ENCODE data around the gene PLAC8L1.
"Not testable (repeated sequence)": the region's sequence is repeated elsewhere in the genome, so short reads cannot be mapped to it uniquely, and the experiment has no call there.

PLAC8L1 gene, protein sequence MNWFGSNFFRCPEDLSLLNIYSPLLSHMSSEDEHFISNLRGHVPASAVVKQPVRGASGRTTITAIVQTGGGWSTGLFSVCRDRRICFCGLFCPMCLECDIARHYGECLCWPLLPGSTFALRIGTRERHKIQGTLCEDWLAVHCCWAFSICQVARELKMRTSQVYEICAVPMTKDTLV

GRCh38 chr5:146105477-146105876 lies at the start of gene PLAC8L1:
Gene PLAC8L1 (minus strand): TSS chr5:146105577. CDS start chr5:146104311, 1,266 bp downstream.
- no peaks in the 10 kb centered on the region for H3K79me2 ChIP-seq (ENCODE audit: control insufficient read depth, insufficient read depth, low read length, unreplicated experiment)
- no peaks in the 10 kb centered on the region for H3K27me3 ChIP-seq (ENCODE audit: insufficient read depth, low read length)
- no peaks in the 10 kb centered on the region for H3K4me1 ChIP-seq (ENCODE audit: control insufficient read depth, insufficient read depth, low read length, unreplicated experiment)
- no peak within 1 kb of the TSS for H2AFZ ChIP-seq (ENCODE audit: low read length, unreplicated experiment)
- H3K27ac ChIP-seq (ENCODE audit: low read depth, low read length), result no peak within 1 kb of the TSS
- H3K36me3 ChIP-seq (ENCODE audit: insufficient read depth, low read length), result no peaks in the 10 kb centered on the region
- H3K4me3 ChIP-seq (ENCODE audit: low read depth, low read length), result no peak within 1 kb of the TSS

DNA sequence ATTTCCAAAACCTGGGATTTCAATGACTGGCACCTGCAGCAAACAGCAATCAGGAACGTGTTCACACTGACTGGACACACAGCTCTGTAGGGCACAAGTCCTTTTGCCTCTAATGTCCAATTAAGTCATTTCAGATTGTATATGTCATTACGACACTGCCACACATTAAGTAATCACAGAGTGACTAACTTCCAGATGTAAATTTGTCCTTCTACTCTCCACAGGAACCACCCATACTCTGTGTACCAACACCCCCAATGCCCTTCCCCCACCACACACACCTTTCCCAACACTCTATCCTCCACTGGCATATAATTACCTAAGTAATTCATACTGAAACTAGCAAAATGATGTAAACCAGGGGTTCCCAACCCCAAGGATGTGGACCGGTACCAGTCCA lies 46.6 kb upstream of the PLAC8L1 start:
- H3K27ac ChIP-seq (ENCODE audit: low read depth, low read length), result no peak overlapping the region
- H3K27me3 ChIP-seq (ENCODE audit: insufficient read depth, low read length), result no peaks in the 10 kb centered on the region
- peaks cover 44% of the 10 kb centered on the region for H3K36me3 ChIP-seq (ENCODE audit: insufficient read depth, low read length)
- no peak overlapping the region for H2AFZ ChIP-seq (ENCODE audit: low read length, unreplicated experiment)
- H3K4me1 ChIP-seq (ENCODE audit: control insufficient read depth, insufficient read depth, low read length, unreplicated experiment), result no peaks in the 10 kb centered on the region
- no peak overlapping the region for H3K4me3 ChIP-seq (ENCODE audit: low read depth, low read length)
- H3K79me2 ChIP-seq (ENCODE audit: control insufficient read depth, insufficient read depth, low read length, unreplicated experiment), result no peaks in the 10 kb centered on the region

- H3K4me1 ChIP-seq (ENCODE audit: control insufficient read depth, insufficient read depth, low read length, unreplicated experiment), result peaks cover 17% of the 10 kb centered on the region
- no peak overlapping the region for H2AFZ ChIP-seq (ENCODE audit: low read length, unreplicated experiment)
- H3K4me3 ChIP-seq (ENCODE audit: low read depth, low read length), result no peak overlapping the region
- no peaks in the 10 kb centered on the region for H3K27me3 ChIP-seq (ENCODE audit: insufficient read depth, low read length)
- H3K79me2 ChIP-seq (ENCODE audit: control insufficient read depth, insufficient read depth, low read length, unreplicated experiment), result no peaks in the 10 kb centered on the region
- peak overlapping the region; percentile 37 for H3K27ac ChIP-seq (ENCODE audit: low read depth, low read length)
- peaks cover 45% of the 10 kb centered on the region for H3K36me3 ChIP-seq (ENCODE audit: insufficient read depth, low read length)
These were observed 32.6 kb upstream of the PLAC8L1 start for GRCh38 chr5:146137967-146138403.

DNA sequence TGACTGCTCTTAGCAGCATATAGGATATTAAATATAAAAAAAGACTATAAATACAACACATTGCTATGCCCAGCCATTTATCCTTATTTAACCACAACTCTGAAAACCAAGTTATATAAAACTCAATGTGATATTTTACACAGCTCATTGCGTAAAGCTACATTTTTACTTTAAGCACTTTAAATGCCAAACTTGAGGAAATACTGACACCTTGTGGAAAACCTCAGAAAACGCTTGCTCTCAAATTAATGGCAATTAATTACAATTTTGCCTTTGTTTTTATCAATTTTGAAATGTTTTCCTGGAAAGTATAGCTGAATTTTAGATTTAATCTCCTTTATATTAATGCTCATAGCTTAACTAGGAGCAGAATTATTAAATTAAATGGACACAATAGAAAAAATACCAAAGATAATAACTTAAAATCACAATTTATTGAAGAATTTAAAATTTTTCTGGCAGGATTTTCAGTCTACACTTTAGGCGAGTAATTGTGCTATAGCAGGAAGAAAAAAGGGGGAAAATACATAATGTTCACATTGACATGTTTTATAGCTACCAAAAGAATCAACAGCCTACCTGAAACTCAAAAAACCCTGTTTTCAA lies 25.2 kb upstream of the PLAC8L1 start:
- Histone ChIP-seq H3K36me3 (ENCODE audit: insufficient read depth, low read length) (peaks cover 61% of the 10 kb centered on the region), H2AFZ (ENCODE audit: low read length, unreplicated experiment) (no peak overlapping the region), H3K4me3 (ENCODE audit: low read depth, low read length) (no peak overlapping the region), H3K27me3 (ENCODE audit: insufficient read depth, low read length) (no peaks in the 10 kb centered on the region), H3K79me2 (ENCODE audit: control insufficient read depth, insufficient read depth, low read length, unreplicated experiment) (no peaks in the 10 kb centered on the region), H3K4me1 (ENCODE audit: control insufficient read depth, insufficient read depth, low read length, unreplicated experiment) (no peaks in the 10 kb centered on the region), H3K27ac (ENCODE audit: low read depth, low read length) (no peak overlapping the region)

DNA sequence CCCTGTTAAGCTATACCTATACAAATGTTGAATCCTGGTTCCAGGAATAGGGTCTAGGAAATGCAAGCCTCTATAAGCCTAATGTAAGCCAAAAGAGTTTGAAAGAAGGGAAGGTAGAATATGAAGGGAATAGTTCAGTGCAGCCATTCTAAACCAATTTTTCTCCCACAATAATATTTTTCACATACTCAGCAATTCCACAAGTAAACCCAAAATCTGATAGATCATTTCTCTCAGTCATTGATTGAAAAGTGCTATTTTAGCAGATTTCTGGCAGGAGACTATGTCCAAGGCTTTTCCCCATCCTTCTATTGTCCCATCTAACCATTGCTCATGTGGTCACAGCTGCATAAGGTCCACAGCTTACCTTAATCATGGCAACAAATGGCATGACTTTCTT lies 20.7 kb upstream of the PLAC8L1 start:
- Histone ChIP-seq H3K27ac (ENCODE audit: low read depth, low read length) (no peak overlapping the region), H3K36me3 (ENCODE audit: insufficient read depth, low read length) (peaks cover 66% of the 10 kb centered on the region), H2AFZ (ENCODE audit: low read length, unreplicated experiment) (no peak overlapping the region), H3K4me1 (ENCODE audit: control insufficient read depth, insufficient read depth, low read length, unreplicated experiment) (no peaks in the 10 kb centered on the region), H3K79me2 (ENCODE audit: control insufficient read depth, insufficient read depth, low read length, unreplicated experiment) (no peaks in the 10 kb centered on the region), H3K4me3 (ENCODE audit: low read depth, low read length) (no peak overlapping the region), H3K27me3 (ENCODE audit: insufficient read depth, low read length) (no peaks in the 10 kb centered on the region)

DNA sequence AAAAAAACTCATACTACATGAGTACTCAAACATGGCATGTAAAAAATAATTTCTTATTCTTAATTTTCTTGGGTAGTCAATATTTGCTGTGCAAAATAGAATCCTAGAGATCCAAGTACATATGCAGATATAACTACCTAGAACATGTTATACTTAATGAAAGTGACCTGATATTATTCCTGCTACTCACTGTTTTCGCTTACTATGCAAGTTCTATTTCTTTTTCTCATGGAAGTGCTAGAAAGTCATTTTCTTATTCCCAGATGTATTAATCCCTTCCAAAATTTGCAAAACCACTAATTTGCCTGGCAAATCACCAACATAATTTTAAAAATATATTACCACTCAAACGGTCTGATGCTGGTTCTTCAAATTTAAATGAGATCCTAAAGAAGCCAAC lies 19.2 kb upstream of the PLAC8L1 start:
- Histone ChIP-seq H3K27me3 (ENCODE audit: insufficient read depth, low read length) (no peaks in the 10 kb centered on the region), H3K27ac (ENCODE audit: low read depth, low read length) (no peak overlapping the region), H3K4me1 (ENCODE audit: control insufficient read depth, insufficient read depth, low read length, unreplicated experiment) (no peaks in the 10 kb centered on the region), H3K79me2 (ENCODE audit: control insufficient read depth, insufficient read depth, low read length, unreplicated experiment) (no peaks in the 10 kb centered on the region), H2AFZ (ENCODE audit: low read length, unreplicated experiment) (no peak overlapping the region), H3K36me3 (ENCODE audit: insufficient read depth, low read length) (peaks cover 71% of the 10 kb centered on the region), H3K4me3 (ENCODE audit: low read depth, low read length) (no peak overlapping the region)

DNA sequence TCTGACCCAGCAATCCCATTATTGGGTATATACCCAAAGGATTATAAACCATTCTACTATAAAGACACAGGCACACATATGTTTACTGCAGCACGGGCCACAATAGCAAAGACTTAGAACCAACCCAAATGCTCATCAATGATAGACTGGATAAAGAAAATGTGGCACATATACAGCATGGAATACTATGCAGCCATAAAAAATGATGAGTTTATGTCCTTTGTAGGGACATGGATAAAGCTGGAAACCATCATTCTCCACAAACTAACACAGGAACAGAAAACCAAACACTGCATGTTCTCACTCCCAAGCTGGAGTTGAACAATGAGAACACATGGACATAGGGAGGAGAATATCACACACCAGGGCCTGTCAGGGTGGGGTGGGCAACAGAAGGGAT lies 16.1 kb upstream of the PLAC8L1 start:
- not testable (repeated sequence) for H3K4me3 ChIP-seq (ENCODE audit: low read depth, low read length); H2AFZ ChIP-seq (ENCODE audit: low read length, unreplicated experiment); H3K79me2 ChIP-seq (ENCODE audit: control insufficient read depth, insufficient read depth, low read length, unreplicated experiment); H3K27ac ChIP-seq (ENCODE audit: low read depth, low read length); H3K4me1 ChIP-seq (ENCODE audit: control insufficient read depth, insufficient read depth, low read length, unreplicated experiment); H3K27me3 ChIP-seq (ENCODE audit: insufficient read depth, low read length)
- peaks cover 60% of the 10 kb centered on the region for H3K36me3 ChIP-seq (ENCODE audit: insufficient read depth, low read length)

GRCh38 chr5:146118322-146118721 lies 12.9 kb upstream of the PLAC8L1 start:
- no peaks in the 10 kb centered on the region for H3K27me3 ChIP-seq (ENCODE audit: insufficient read depth, low read length)
- H2AFZ ChIP-seq (ENCODE audit: low read length, unreplicated experiment), result no peak overlapping the region
- peaks cover 53% of the 10 kb centered on the region for H3K36me3 ChIP-seq (ENCODE audit: insufficient read depth, low read length)
- H3K4me1 ChIP-seq (ENCODE audit: control insufficient read depth, insufficient read depth, low read length, unreplicated experiment), result no peaks in the 10 kb centered on the region
- H3K27ac ChIP-seq (ENCODE audit: low read depth, low read length), result no peak overlapping the region
- no peak overlapping the region for H3K4me3 ChIP-seq (ENCODE audit: low read depth, low read length)
- no peaks in the 10 kb centered on the region for H3K79me2 ChIP-seq (ENCODE audit: control insufficient read depth, insufficient read depth, low read length, unreplicated experiment)

DNA sequence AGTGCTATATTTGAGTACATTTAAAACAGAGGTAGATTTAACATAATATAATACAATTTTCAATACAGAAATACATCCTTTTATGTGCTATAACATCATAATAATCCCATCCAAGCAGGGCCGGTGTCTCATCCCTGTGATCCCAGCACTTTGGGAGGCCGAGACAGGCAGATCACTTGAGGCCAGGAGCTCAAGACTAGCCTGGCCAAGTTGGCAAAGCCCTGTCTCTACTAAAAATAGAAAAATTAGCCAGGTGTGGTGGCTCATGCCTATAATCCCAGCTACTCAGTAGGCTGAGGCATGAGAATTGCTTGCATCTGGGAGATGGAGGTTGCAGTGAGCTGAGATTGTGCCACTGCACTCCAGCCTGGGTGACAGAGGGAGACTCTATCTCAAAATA lies 11.8 kb upstream of the PLAC8L1 start:
- H3K4me1 ChIP-seq (ENCODE audit: control insufficient read depth, insufficient read depth, low read length, unreplicated experiment); H3K27ac ChIP-seq (ENCODE audit: low read depth, low read length); H3K4me3 ChIP-seq (ENCODE audit: low read depth, low read length); H3K27me3 ChIP-seq (ENCODE audit: insufficient read depth, low read length); H3K79me2 ChIP-seq (ENCODE audit: control insufficient read depth, insufficient read depth, low read length, unreplicated experiment); H2AFZ ChIP-seq (ENCODE audit: low read length, unreplicated experiment): not testable (repeated sequence)
- peaks cover 49% of the 10 kb centered on the region for H3K36me3 ChIP-seq (ENCODE audit: insufficient read depth, low read length)

GRCh38 chr5:146116361-146116760 lies 11.0 kb upstream of the PLAC8L1 start:
- Histone ChIP-seq H3K27me3 (ENCODE audit: insufficient read depth, low read length) (no peaks in the 10 kb centered on the region), H3K36me3 (ENCODE audit: insufficient read depth, low read length) (peaks cover 47% of the 10 kb centered on the region), H3K4me3 (ENCODE audit: low read depth, low read length) (no peak overlapping the region), H2AFZ (ENCODE audit: low read length, unreplicated experiment) (no peak overlapping the region), H3K79me2 (ENCODE audit: control insufficient read depth, insufficient read depth, low read length, unreplicated experiment) (no peaks in the 10 kb centered on the region), H3K4me1 (ENCODE audit: control insufficient read depth, insufficient read depth, low read length, unreplicated experiment) (no peaks in the 10 kb centered on the region), H3K27ac (ENCODE audit: low read depth, low read length) (no peak overlapping the region)

- H2AFZ ChIP-seq (ENCODE audit: low read length, unreplicated experiment), result no peak overlapping the region
- H3K27ac ChIP-seq (ENCODE audit: low read depth, low read length), result no peak overlapping the region
- no peak overlapping the region for H3K4me3 ChIP-seq (ENCODE audit: low read depth, low read length)
- peaks cover 19% of the 10 kb centered on the region for H3K36me3 ChIP-seq (ENCODE audit: insufficient read depth, low read length)
- no peaks in the 10 kb centered on the region for H3K79me2 ChIP-seq (ENCODE audit: control insufficient read depth, insufficient read depth, low read length, unreplicated experiment)
- no peaks in the 10 kb centered on the region for H3K27me3 ChIP-seq (ENCODE audit: insufficient read depth, low read length)
- H3K4me1 ChIP-seq (ENCODE audit: control insufficient read depth, insufficient read depth, low read length, unreplicated experiment), result no peaks in the 10 kb centered on the region
These were observed 7.1 kb upstream of the PLAC8L1 start for GRCh38 chr5:146112476-146112875.
